NCI-H1048 (cell line): ENCODE data around the gene NEK8.
"Not testable (repeated sequence)": the region's sequence is repeated elsewhere in the genome, so short reads cannot be mapped to it uniquely, and the experiment has no call there.

Experiments used
- DNase-seq: peaks from one replicate; lab custom pipeline; 2025; lab: John Stamatoyannopoulos, UW

NEK8 gene

DNA sequence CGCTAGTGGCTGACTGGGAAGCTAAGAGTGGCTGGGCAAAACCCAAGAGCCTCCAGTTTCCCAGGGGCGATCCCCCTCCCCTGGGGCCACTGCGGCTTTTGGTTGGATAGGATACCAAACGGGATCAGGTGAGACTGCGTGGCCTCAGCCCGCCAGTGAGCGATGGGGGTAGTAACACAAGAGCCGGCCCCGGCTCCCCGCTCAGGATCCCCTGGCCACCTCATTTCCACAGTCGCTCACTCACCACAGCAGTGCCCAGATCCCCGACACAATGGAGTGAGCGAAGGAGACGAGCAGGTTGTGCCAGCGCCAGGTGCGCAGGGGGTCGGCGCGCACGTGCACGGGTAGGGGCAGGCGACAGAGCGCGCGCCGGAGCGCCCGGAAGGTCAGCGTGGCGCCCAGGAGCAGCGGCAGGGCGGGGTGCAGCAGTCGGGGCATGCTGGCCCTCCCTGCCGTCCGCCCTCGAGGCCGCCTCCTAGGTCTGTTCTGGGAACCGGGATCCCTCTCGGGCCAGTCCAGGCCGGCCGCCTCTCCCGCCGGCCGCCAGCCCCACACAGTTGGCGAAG, 2.8 kb upstream of the NEK8 start:
- no peak for DNase-seq

DNA sequence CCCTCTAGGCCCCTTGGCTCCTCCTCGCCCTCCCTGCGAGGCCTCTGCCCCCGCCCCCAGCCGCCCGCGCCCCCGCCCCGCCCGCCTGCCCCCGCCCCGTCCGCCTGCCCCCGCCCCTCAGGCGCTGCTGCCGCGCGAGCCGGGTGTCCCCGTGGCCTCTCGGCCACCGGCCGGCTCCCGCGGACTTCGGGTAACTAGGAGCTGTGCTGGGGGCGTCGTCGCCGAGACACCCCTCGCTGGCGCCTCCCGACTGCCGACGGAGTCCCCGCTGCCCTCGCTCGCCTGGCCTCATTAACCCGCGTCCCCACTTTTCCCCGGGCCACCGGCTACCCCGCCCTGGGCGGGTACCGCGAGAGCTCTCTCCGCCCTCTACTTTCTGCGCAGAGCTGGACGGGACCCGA, 2.4 kb upstream of the NEK8 start, which contains the start of gene TLCD1:
Gene TLCD1, minus strand, starts transcription at position 8 of the 401 bp plus-strand sequence. CDS start 136 bp downstream, outside the sequence.
- DNase-seq: no peak

DNA sequence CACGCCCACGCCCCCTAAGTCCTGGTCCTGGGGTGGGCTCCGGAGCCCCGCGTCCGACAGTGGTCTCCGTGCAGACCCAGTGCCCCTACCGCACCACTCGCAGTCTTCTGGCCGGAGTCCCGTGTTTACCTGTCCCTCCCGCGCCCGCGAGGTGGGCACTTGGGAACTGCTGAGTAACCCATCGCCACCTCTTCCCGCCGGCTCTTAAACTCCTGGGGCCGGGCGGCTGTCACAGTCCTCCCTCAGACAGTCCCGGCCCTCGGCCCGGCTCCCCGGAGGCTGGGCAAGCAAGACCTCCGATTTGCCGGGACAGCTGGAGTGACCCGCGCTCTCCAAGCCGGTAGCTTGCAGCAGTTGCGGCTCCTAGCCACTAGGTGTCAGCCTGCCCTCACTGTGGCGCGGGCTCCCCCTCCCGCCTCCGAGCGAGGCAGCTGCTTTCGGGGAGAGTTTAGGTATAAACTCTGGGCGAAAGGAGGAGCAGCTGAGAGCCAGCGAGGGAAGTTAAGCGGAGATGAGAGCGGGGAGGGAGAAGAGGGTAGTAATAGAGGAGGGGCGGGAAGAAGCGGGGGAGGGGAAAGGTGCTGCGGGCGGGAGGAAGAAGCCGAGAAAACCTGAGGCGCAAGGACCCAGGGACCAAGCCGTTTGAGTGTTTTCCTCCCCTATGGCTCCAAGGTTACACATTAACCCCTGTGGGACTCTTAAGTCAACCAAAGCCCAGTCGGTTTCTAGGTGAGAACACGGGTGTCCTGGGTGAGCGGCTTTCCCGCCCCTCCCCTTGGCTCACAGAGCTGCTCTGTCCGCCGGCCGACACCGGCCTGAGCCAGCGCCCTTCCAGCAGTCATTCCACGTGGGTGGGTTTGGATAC, 1.7 kb upstream of the NEK8 start:
- DNase-seq: peak; percentile 89

DNA sequence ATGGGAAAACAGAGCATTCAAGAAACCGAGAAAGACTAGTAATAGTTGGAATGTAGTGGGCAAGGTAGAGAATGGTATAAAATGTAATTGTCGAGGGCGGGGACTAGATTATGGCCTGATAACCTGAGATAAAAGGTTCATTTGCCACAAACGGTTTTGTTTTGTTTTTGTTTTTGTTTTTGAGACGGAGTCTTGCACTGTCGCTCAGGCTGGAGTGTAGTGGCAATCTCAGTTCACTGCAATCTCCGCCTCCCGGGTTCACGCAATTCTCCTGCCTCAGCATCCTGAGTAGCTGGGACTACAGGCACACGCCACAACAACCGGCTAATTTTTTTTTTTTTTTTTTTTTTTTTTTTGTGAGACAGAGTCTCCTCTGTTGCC, 1.4 kb downstream of the NEK8 start:
- DNase-seq: no peak

DNA sequence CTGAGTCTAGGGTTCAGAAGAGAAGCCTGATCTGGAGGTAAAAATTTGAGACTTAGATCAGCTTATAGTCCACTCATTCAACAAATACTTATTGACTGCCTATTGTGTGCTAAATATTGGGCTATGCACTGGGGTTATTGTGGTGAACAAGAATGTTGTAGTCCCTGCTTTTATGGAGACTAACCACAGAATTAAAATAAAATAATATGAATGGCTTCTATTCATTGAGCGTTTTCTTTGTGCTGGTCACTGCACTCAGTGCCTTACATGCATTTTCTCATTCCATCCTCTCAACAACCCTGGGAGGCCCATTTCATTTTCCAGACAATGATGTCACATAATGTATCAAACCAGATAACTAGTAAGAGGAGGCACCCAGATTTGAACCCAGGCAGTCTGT, 4.8 kb downstream of the NEK8 start:
- no peak for DNase-seq

DNA sequence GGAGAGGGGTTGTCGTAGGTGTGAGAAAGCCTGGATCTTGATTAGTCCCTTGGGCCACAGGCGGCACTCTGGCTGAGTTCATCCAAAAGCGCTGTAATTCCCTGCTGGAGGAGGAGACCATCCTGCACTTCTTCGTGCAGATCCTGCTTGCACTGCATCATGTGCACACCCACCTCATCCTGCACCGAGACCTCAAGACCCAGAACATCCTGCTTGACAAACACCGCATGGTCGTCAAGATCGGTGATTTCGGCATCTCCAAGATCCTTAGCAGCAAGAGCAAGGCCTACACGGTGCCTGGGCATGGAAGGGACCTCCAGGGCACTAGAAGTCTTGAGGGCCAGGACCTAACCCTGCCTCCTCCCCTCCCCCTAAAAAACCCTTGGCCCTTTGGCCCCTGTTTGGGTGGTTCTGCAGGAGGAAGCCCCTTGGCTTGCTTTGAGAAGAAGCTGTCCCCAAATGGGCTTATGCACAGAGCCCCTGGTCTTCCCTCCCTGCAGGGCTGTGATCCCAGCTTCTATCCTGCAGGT, 6.2 kb downstream of the NEK8 start:
- DNase-seq: no peak

DNA sequence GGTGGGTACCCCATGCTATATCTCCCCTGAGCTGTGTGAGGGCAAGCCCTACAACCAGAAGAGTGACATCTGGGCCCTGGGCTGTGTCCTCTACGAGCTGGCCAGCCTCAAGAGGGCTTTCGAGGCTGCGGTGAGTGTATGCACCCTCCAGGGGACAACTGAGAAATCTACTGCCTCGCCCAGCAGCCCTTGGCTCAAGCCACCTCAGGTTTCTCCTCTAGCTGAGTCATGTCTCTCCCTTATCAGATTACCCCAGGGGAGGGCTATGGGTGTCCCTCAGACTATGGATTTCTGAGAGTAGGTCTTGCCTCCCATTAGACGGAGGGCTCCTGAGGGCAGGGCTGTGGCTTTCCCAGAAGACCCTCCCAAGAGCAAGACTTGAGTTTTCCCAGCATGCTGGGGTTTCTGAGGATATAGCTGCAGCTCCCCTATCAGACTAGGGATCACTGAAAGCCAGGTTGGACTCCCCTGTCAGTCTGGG, 6.7 kb downstream of the NEK8 start:
- no peak for DNase-seq

DNA sequence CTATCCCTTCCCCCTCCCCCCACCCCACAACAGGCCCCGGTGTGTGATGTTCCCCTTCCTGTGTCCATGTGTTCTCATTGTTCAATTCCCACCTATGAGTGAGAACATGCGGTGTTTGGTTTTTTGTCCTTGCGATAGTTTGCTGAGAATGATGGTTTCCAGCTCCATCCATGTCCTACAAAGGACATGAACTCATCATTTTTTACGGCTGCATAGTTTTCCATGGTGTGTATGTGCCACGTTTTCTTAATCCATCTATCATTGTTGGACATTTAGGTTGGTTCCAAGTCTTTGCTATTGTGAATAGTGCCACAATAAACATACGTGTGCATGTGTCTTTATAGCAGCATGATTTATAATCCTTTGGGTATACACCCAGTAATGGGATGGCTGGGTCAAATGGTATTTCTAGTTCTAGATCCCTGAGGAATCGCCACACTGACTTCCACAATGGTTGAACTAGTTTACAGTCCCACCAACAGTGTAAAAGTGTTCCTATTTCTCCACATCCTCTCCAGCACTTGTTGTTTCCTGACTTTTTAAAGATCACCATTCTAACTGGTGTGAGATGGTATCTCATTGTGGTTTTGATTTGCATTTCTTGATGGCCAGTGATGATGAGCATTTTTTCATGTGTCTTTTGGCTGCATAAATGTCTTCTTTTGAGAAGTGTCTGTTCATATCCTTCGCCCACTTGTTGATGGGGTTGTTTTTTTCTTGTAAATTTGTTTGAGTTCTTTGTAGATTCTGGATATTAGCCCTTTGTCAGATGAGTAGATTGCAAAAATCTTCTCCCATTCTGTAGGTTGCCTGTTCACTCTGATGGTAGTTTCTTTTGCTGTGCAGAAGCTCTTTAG, 7.6 kb downstream of the NEK8 start:
- DNase-seq: not testable (repeated sequence)

DNA sequence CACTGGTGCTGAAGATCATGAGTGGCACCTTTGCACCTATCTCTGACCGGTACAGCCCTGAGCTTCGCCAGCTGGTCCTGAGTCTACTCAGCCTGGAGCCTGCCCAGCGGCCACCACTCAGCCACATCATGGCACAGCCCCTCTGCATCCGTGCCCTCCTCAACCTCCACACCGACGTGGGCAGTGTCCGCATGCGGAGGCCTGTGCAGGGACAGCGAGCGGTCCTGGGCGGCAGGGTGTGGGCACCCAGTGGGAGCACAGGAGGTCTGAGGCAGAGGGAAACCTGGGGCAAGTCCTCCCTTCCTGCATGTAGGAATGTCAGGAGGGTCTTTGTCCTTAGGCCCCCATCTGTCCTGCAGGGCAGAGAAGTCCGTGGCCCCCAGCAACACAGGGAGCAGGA, 8.7 kb downstream of the NEK8 start:
- DNase-seq: no peak

DNA sequence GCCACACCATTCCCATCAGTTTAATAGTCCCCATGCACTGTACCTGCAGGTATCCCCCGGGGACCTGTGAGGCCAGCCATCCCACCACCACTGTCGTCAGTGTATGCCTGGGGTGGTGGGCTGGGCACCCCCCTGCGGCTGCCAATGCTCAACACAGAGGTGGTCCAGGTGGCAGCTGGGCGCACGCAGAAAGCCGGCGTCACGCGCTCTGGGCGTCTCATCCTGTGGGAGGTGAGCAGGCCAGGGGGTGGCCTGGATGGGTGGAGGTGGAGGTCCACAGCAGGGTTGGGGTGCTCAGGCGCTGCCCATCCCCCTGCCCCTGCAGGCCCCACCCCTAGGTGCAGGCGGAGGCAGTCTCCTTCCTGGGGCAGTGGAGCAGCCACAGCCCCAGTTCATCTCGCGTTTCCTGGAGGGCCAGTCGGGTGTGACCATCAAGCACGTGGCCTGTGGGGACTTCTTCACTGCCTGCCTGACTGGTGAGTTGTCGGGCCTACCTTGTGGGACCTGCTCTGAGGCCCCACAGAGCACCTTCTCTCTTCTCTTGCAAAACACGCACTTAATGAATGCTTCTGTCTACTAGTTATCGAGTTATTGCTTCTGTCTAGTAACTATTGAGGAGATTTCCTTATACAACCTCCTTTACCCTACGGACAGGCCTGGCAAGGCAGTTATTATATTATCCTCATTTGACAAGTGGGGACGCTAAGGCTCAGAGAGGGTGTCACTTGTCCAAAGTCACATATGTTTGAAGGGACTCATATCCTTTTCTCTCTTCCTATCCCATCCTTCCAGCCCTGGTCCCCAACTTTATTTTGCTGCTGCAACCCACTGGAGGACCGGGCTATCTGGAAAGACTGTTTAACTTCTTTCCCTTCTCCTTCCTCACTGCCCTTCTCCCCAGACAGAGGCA, 9.4 kb downstream of the NEK8 start:
- DNase-seq: no peak

DNA sequence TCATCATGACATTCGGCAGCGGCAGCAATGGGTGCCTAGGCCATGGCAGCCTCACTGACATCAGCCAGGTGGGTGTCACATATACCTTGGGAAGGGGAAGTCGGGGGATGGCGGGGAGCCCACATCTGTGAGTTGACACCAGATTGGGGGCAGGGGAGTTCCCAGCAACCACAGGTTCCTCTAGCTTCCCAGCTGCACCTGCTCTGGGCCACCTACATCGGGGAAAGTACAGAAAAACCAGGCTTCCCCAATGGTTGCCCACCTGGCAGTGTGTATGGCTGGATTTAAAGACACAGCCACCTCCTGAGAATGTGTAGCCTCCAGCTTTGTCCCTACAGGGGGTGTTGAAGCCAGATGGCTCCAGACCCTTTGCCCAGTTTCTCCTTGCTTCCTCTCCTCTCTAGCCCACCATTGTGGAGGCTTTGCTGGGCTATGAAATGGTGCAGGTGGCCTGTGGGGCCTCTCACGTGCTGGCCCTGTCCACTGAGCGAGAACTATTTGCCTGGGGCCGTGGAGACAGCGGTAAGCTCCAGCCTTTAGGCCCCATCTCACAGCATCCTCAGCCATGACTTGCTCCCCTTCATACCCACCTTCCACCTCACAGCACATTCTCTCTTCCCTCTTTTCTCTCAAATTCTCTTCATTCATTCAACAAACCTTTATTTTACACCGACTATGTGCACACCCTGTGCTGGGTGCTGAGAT, 10.2 kb downstream of the NEK8 start:
- DNase-seq: no peak

DNA sequence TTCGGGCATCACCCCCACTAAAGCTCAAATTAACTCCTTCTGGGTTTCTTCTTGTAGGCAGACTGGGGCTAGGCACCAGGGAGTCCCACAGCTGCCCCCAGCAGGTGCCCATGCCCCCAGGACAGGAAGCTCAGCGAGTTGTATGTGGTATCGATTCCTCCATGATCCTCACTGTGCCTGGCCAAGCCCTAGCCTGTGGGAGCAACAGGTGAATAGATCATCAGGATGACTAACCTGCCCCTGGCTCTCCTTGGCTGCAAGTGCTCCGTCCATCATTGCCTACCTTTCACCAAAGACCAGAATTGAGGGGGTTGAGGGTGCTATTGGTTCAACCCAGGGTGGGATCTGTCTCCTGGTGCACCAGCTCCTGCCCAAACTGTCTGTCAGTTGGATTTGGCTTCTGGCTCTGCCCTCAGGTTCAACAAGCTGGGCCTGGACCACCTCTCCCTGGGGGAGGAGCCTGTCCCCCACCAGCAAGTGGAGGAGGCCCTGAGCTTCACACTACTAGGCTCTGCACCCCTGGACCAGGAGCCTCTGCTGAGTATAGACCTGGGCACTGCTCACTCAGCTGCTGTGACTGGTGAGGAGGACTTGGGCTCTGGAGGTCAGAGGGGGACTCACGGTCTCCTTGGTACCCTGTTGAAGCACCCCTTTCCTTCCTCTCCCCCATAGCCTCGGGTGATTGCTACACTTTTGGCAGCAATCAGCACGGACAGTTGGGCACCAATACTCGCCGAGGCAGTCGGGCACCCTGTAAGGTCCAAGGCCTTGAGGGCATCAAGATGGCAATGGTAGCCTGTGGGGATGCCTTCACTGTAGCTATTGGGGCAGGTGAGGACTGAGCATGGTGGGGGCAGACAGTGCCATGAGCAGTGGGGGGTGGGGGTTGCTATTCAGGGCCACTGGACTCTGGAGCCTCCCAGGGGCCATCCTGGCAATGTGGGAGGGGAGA, 12.1 kb downstream of the NEK8 start:
- DNase-seq: no peak

DNA sequence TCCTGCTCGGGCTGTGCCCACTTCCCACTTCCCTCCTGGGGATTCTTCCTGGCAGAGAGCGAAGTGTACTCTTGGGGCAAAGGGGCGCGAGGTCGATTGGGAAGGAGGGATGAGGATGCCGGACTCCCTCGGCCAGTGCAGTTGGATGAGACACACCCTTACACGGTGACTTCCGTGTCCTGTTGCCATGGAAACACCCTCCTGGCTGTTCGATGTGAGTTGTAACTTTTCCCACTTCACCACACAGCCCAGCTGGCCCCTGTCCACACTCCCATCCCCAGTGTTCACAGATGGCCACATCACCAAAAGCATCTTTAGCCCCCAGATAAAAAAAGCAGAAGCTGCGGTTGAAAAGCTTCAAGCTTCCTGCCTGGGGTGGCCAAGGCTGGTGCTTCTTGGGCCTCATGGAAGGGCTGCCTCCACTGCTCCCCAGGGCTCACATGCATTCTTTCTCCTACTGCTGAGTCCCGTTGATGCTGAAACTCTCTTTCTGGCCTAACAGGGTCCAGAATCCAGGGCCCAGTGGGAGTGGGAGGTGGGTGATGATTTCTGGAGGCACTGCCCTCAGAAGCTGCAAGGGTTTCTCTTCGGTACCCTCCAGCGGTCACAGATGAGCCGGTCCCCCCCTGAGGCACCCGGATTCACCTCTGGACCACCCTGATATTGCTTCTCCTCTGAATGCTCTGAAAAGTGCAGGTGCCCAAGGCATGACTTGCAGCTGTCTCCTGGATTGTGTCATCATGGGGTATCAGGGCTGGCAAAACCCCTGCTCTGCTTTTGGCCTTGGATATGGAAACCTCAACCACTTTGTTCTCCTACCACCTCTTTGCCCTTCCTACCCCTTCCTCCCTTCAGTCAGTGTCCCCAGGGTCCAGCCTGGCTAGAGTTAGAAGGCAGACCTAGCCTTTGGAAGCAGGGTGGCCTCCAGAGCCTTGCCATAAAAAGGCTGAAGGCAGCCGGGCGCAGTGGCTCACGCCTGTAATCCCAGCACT, 13.1 kb downstream of the NEK8 start:
- no peak for DNase-seq

DNA sequence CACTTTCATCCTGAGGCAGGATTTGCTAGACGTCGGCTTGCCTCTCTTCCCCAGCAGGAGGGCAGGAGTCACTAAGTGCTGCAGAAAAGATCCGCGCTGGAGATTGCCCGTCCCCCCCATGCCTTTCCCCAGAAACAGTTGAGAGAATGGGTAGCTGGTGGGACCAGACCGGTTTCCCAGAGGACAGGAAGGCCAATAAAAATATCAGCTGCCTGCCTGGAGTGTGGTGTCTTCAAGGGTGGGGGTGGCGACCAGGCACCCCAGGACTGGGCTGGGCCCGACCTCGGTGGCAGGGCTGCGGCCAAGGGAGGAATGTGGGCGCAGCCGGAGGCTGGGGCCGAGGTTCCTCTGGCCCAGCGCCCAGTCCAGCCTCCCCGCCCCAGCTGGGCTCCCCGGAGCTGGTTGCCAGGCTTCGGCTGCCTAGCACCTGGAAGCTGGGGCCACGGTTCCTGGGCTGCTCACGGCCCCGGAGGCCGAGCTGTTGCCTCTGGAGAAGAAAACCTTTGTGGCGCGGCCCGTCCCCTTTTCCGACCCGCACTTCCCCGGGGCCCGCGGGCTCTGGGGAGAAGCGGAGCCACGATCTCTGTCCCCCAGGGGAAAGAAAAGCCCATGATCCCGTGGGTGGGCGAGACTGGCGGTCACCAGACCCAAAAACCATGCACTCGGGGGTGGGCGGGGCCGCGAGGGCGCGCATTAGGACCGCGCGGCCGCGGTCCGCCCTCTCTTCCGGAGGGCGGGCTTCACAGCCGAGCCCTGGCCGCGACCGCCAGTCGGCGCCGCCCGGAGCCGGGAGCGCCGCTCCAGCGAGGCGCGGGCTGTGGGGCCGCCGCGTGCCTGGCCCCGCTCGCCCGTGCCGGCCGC, 14.9 kb downstream of the NEK8 start, which contains the start of gene TRAF4:
Gene TRAF4, plus strand, starts transcription at position 769 of the 861 bp plus-strand sequence. CDS start 102 bp downstream, outside the sequence.
- peak; percentile 54 for DNase-seq

DNA sequence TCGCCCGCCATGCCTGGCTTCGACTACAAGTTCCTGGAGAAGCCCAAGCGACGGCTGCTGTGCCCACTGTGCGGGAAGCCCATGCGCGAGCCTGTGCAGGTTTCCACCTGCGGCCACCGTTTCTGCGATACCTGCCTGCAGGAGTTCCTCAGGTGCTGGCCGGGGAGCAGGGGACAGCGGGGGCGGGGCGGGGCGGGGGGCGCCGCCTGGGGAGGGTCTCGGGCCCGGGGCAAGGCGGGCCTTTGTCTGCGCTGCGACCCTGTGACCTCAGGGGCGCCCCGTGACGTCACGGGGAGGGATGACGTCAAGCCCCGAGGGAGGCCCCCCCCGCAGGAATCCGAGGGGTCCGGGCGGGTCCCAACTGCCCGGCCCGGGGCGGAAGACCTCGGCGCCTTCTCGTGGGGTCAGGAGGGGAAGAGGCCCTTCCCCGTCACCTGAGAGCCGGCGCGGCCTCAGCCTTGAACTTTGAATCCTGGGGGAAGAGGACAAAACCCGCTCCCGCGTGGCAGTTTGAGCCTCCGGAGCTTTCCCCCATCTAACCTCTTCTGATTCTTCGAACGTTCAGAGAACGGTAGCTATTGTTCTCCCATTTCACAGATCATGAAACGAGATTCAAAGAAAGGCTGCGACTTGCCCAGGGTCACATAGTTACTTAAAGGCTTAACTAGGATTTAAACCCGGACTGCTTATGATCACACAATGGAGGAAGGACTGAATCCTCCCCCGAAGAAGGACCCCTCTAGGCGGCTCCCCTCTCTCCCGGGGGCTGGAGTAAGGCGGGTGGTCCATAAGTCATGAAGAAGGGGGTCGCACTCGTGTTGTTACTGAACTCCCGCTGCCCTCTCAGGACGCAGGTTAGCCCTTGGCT, 15.8 kb downstream of the NEK8 start:
- no peak for DNase-seq
